Thoracic aorta endothelial cell (primary cell): ENCODE data around the gene GNLY. TPM values are rescaled to one million over a fixed set of nuclear protein-coding genes. Genes with fewer than 3 reads are reported as not detected.
A peak's percentile ranks its signal among the peaks of the same experiment; 100 is the strongest.

Source experiments
- small RNA-seq: library from RNA; depleted of rRNA; stranded (forward); fragments of <200 nt; gene quantifications from one replicate; pipeline ENCODE3, GENCODE V24; 2012
- total RNA-seq: library from RNA; depleted of rRNA; stranded (reverse); fragments of >200 nt; gene quantifications from 2 replicates; pipeline ENCODE4 v1.2.3, GENCODE V29; 2012

Gene GNLY
- not detected in 2 replicates for total RNA-seq

DNA sequence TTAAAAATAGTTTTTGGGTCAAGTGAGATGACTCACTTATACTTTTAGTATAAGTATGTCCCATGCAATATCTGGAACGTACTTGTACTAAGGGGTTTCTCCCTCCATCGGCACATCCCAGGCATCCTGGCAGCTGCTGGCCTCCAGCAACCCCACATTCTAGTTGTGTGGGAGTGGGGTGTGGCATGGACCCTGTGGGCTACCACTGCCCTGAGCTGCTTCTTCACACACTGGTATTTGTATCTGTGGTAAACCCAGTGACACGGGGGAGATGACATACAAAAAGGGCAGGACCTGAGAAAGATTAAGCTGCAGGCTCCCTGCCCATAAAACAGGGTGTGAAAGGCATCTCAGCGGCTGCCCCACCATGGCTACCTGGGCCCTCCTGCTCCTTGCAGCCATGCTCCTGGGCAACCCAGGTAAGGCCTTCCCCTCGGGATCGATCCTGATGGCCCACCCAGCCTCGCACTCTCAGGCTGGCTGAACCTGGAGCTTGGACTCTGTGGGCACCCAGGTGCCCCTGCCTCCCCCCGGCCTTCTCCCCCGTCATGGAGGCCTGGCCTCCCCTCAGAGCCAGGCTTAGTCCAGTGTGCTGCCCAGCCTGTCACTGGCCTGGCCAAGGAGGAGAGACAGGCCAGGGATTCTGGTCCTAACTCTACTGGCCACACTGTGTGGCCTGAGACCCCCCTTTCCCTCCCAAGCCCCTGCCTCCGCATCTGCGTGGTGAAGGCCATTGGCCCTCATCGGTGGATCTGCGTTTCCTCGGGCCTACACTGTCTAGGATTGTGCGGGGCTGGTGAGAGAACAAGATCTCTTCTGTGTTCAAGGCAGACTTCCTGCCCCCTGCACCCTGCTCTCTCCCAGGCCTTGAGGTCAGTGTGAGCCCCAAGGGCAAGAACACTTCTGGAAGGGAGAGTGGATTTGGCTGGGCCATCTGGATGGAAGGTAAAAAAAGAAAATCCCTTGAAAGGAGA, at the start of gene GNLY:
Gene GNLY, plus strand, starts transcription at position 307 of the 974 bp plus-strand sequence. Its CDS starts 61 bp downstream, at position 368.

DNA sequence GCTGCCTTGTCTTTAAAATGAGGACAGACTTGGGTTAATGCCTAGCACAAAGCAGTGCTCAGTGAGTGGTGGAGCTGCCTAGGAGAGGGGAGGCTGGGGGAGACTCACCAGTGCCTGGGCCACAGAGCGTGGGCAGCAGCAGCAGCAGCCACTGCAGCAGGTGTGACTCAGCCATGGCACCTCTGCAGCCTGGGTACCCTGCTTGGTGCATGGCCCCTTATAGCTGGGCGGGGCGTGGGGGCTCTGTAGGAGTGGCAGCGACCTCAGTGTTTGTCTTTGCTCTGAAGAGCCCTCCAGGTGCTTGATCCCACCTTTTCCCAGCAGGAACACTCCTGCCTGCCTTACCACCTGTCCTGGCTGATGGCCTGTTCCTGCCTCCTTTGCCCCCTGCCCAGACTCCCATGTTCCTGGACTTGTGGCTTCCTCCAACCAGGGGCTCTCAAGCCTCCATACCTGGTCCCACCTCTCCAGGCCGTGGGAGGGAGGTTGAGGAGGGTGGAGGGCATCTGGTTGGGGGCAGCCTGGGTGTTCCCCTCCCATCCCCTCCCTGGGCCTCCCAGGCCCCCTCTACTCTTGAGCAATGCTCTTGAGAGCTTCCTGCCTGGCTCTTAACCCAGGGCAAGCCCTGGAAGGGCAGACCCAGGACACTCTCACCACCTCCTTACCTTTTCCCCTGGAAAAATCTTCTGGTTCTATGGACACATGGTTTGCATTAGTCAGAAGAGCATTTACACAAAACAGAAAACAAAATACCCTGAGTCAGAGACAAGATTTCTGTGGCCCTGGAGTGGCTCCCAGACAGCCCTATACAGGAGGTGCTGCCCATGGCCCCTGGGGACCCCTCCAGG, 25.9 kb upstream of the GNLY start, which contains the start of gene SFTPB:
Gene SFTPB, minus strand, starts transcription at position 191 of the 848 bp plus-strand sequence. Its CDS starts 16 bp downstream, at position 175.

Small RNA genes lying within 50 kb of the gene (small RNA-seq; reads per million reads assigned to genes)
- gene RNU1-38P: 11.1 reads per million, percentile 93 among the genes with 10 or more reads in this experiment

Other genes with a start within 250 kb of the GNLY start
- gene MAT2A, start 155.2 kb upstream of the GNLY start, total RNA-seq: 201 and 210 TPM in 2 replicates
- gene GGCX, start 132.9 kb upstream of the GNLY start, total RNA-seq: 41.6 and 42.8 TPM in 2 replicates
- gene VAMP8, start 116.8 kb upstream of the GNLY start, total RNA-seq: 15.8 and 28.9 TPM in 2 replicates
- gene VAMP5, start 109.9 kb upstream of the GNLY start, total RNA-seq: 47.5 and 56.0 TPM in 2 replicates
- gene RNF181, start 98.6 kb upstream of the GNLY start, total RNA-seq: 165 and 176 TPM in 2 replicates
- 7.5 and 8.6 TPM in 2 replicates for gene TMEM150A, start 91.7 kb upstream of the GNLY start, total RNA-seq
- 15.3 and 16.9 TPM in 2 replicates for gene C2orf68, start 82.3 kb upstream of the GNLY start, total RNA-seq
- 74.8 and 75.9 TPM in 2 replicates for gene USP39, start 78.2 kb upstream of the GNLY start, total RNA-seq
- gene SFTPB, start 26.2 kb upstream of the GNLY start, total RNA-seq: not detected in 2 replicates
- gene ATOH8, start 59.6 kb downstream of the GNLY start, total RNA-seq: 5.4 and 9.8 TPM in 2 replicates
- 17.7 and 18.6 TPM in 2 replicates for gene ST3GAL5, start 194.6 kb downstream of the GNLY start, total RNA-seq